Measurements from ENCODE around the gene SNRPA1. TPM values are rescaled to one million over a fixed set of nuclear protein-coding genes. Genes with fewer than 3 reads are reported as not detected.

SNRPA1 gene
- total and polyA plus RNA-seq, 2 of the 13 experiments (the other 11 are each of a cell fraction or from before 2014, with no cell fraction given), result 41.2 to 108 TPM

- TF ChIP-seq TCF7L2 (IDR thresholded peaks at IDR 0.05; ENCODE audit: low read depth, low read length) (no peak), U2AF1 (optimal IDR thresholded peaks at IDR 0.05; ENCODE audit: low read depth, low read length) (no peak), RFX5 (IDR thresholded peaks at IDR 0.05; ENCODE audit: low read depth, low read length) (peak; percentile 80), FOXO1 (CRISPR knock-in tag; IDR thresholded peaks at IDR 0.05) (no peak), ZNF263 (CRISPR knock-in tag; IDR thresholded peaks at IDR 0.05) (no peak), STAT5B (CRISPR knock-in tag; IDR thresholded peaks at IDR 0.05) (no peak), ZZZ3 (CRISPR knock-in tag; IDR thresholded peaks at IDR 0.05; ENCODE audit: borderline replicate concordance) (no peak), TCF7 (IDR thresholded peaks at IDR 0.05; ENCODE audit: low read depth) (no peak), ATF7 (IDR thresholded peaks at IDR 0.05) (no peak), ATF7 (CRISPR knock-in tag; IDR thresholded peaks at IDR 0.05) (0 out of 2 replicates have a peak, but pooled peaks have one; percentile 26), SNRNP70 (IDR thresholded peaks at IDR 0.05; ENCODE audit: low read depth, low read length) (no peak), ZBTB7B (CRISPR knock-in tag; IDR thresholded peaks at IDR 0.05) (peak; percentile 41; the same call in 1 of the 2 replicates), CHD4 (IDR thresholded peaks at IDR 0.05; ENCODE audit: borderline replicate concordance, low read length) (no peak), REST (IDR thresholded peaks at IDR 0.05; ENCODE audit: borderline replicate concordance in 1 of 2, low read depth in 1 of 2, low read length in 2 of 2) (no peak), CCAR2 (optimal IDR thresholded peaks at IDR 0.05; ENCODE audit: low read depth, low read length) (no peak), ELF4 (CRISPR knock-in tag; IDR thresholded peaks at IDR 0.05; ENCODE audit: borderline replicate concordance) (no peak), AGO1 (IDR thresholded peaks at IDR 0.05; ENCODE audit: low read depth, low read length, poor library complexity, severe bottlenecking) (peak; percentile 53), RFX3 (CRISPR knock-in tag; IDR thresholded peaks at IDR 0.05) (no peak), NPAS2 (CRISPR knock-in tag; IDR thresholded peaks at IDR 0.05; ENCODE audit: borderline replicate concordance) (no peak), ZNF451 (CRISPR knock-in tag; IDR thresholded peaks at IDR 0.05) (no peak), ZFP82 (CRISPR knock-in tag; IDR thresholded peaks at IDR 0.05; ENCODE audit: borderline replicate concordance) (no peak), BHLHE40 (IDR thresholded peaks at IDR 0.05; ENCODE audit: low read length) (no peak)
- TF ChIP-seq, protein P1, sequence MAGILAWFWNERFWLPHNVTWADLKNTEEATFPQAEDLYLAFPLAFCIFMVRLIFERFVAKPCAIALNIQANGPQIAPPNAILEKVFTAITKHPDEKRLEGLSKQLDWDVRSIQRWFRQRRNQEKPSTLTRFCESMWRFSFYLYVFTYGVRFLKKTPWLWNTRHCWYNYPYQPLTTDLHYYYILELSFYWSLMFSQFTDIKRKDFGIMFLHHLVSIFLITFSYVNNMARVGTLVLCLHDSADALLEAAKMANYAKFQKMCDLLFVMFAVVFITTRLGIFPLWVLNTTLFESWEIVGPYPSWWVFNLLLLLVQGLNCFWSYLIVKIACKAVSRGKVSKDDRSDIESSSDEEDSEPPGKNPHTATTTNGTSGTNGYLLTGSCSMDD (CRISPR knock-in tag; IDR thresholded peaks at IDR 0.05), result 0 out of 2 replicates have a peak, but pooled peaks have one; percentile 60
- TF ChIP-seq, protein P2, sequence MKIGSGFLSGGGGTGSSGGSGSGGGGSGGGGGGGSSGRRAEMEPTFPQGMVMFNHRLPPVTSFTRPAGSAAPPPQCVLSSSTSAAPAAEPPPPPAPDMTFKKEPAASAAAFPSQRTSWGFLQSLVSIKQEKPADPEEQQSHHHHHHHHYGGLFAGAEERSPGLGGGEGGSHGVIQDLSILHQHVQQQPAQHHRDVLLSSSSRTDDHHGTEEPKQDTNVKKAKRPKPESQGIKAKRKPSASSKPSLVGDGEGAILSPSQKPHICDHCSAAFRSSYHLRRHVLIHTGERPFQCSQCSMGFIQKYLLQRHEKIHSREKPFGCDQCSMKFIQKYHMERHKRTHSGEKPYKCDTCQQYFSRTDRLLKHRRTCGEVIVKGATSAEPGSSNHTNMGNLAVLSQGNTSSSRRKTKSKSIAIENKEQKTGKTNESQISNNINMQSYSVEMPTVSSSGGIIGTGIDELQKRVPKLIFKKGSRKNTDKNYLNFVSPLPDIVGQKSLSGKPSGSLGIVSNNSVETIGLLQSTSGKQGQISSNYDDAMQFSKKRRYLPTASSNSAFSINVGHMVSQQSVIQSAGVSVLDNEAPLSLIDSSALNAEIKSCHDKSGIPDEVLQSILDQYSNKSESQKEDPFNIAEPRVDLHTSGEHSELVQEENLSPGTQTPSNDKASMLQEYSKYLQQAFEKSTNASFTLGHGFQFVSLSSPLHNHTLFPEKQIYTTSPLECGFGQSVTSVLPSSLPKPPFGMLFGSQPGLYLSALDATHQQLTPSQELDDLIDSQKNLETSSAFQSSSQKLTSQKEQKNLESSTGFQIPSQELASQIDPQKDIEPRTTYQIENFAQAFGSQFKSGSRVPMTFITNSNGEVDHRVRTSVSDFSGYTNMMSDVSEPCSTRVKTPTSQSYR (CRISPR knock-in tag; IDR thresholded peaks at IDR 0.05; ENCODE audit: borderline replicate concordance), result no peak
Observed at GRCh38 chr15:101277038-101277822, 17.8 kb downstream of the SNRPA1 start, which contains the start of gene SELENOS (continued).

Data from HepG2 (cell line).